ENCODE measurements around the gene RUNX2. TPM values are rescaled to one million over a fixed set of nuclear protein-coding genes. Genes with fewer than 3 reads are reported as not detected.

RUNX2 gene
- polyA plus RNA-seq, 1 donor, result 2.6 TPM

GRCh38 chr6:45707176-45707575 lies 379.0 kb downstream of the RUNX2 start:
- Histone ChIP-seq H3K27me3 (ENCODE audit: control insufficient read depth, insufficient read depth, low read length) (no peaks in the 10 kb centered on the region), H3K27ac (ENCODE audit: low read length) (no peak overlapping the region), H3K4me1 (ENCODE audit: control insufficient read depth, insufficient read depth, low read length) (no peaks in the 10 kb centered on the region), H3K4me3 (ENCODE audit: low read length) (no peak overlapping the region), H3K36me3 (ENCODE audit: control insufficient read depth, insufficient read depth, low read length) (no peaks in the 10 kb centered on the region), H3K9me3 (ENCODE audit: control insufficient read depth, low read depth, low read length) (no peaks in the 10 kb centered on the region)
- no peak for DNase-seq
- no CpG with 5 or more reads among the region's 6 CpGs for WGBS (ENCODE audit: insufficient coverage, low lambda C conversion rate)

- Histone ChIP-seq H3K4me1 (ENCODE audit: control insufficient read depth, insufficient read depth, low read length) (peaks cover under 1% of the 10 kb centered on the region), H3K27ac (ENCODE audit: low read length) (no peak overlapping the region), H3K9me3 (ENCODE audit: control insufficient read depth, low read depth, low read length) (no peaks in the 10 kb centered on the region), H3K36me3 (ENCODE audit: control insufficient read depth, insufficient read depth, low read length) (no peaks in the 10 kb centered on the region), H3K4me3 (ENCODE audit: low read length) (no peak overlapping the region), H3K27me3 (ENCODE audit: control insufficient read depth, insufficient read depth, low read length) (no peaks in the 10 kb centered on the region)
- WGBS (ENCODE audit: insufficient coverage, low lambda C conversion rate), result 67% methylated on average over 1 of the region's 6 CpGs
- DNase-seq, result no peak
These were observed 381.7 kb downstream of the RUNX2 start for GRCh38 chr6:45709781-45710220.

- no peak for DNase-seq
- Histone ChIP-seq H3K4me1 (ENCODE audit: control insufficient read depth, insufficient read depth, low read length) (peaks cover 3% of the 10 kb centered on the region), H3K27me3 (ENCODE audit: control insufficient read depth, insufficient read depth, low read length) (no peaks in the 10 kb centered on the region), H3K4me3 (ENCODE audit: low read length) (no peak overlapping the region), H3K27ac (ENCODE audit: low read length) (no peak overlapping the region), H3K36me3 (ENCODE audit: control insufficient read depth, insufficient read depth, low read length) (no peaks in the 10 kb centered on the region), H3K9me3 (ENCODE audit: control insufficient read depth, low read depth, low read length) (no peaks in the 10 kb centered on the region)
- no CpG with 5 or more reads among the region's 5 CpGs for WGBS (ENCODE audit: insufficient coverage, low lambda C conversion rate)
These were observed 382.2 kb downstream of the RUNX2 start for GRCh38 chr6:45710304-45710821.

DNA sequence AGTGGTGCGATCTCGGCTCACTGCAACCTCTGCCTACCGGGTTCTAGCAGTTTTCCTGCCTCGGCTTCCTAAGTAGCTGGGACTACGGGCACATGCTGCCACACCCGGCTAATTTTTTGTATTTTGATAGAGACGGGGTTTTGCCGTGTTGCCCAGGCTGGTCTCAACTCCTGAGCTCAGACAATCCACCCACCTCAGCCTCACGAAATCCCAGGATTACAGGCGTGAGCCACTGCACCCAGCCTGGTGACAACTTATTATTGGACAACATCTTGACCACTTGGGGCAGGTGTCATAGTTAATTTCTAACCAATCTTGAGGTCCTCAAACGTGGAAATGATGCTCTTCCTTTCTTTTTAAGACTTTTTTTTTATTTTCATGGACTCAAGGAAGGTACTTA lies 383.9 kb downstream of the RUNX2 start:
- no peak for DNase-seq
- 100% methylated on average over 2 of the region's 11 CpGs for WGBS (ENCODE audit: insufficient coverage, low lambda C conversion rate)
- Histone ChIP-seq H3K4me3 (ENCODE audit: low read length) (no peak overlapping the region), H3K27me3 (ENCODE audit: control insufficient read depth, insufficient read depth, low read length) (no peaks in the 10 kb centered on the region), H3K27ac (ENCODE audit: low read length) (no peak overlapping the region), H3K9me3 (ENCODE audit: control insufficient read depth, low read depth, low read length) (no peaks in the 10 kb centered on the region), H3K36me3 (ENCODE audit: control insufficient read depth, insufficient read depth, low read length) (no peaks in the 10 kb centered on the region), H3K4me1 (ENCODE audit: control insufficient read depth, insufficient read depth, low read length) (peaks cover 3% of the 10 kb centered on the region)

- no peaks in the 10 kb centered on the region for H3K36me3 ChIP-seq (ENCODE audit: control insufficient read depth, insufficient read depth, low read length)
- WGBS (ENCODE audit: insufficient coverage, low lambda C conversion rate), result no CpG with 5 or more reads among the region's 2 CpGs
- no peak overlapping the region for H3K4me3 ChIP-seq (ENCODE audit: low read length)
- no peaks in the 10 kb centered on the region for H3K27me3 ChIP-seq (ENCODE audit: control insufficient read depth, insufficient read depth, low read length)
- no peak for DNase-seq
- peaks cover 3% of the 10 kb centered on the region for H3K4me1 ChIP-seq (ENCODE audit: control insufficient read depth, insufficient read depth, low read length)
- no peak overlapping the region for H3K27ac ChIP-seq (ENCODE audit: low read length)
- no peaks in the 10 kb centered on the region for H3K9me3 ChIP-seq (ENCODE audit: control insufficient read depth, low read depth, low read length)
These were observed 384.7 kb downstream of the RUNX2 start for GRCh38 chr6:45712786-45713185.

Other genes with a start within 250 kb of the RUNX2 start
- gene SUPT3H, start 49.6 kb downstream of the RUNX2 start, polyA plus RNA-seq, result 12.0 TPM

All from large intestine (tissue), 3 donors.